NCI-H1417 treated with DMSO at 0.1 percent for 48 hours (cell line): ENCODE measurements around the gene PRPSAP2.

ENCODE experiments used
- DNase-seq: peaks from one replicate; lab custom pipeline; 2025; lab: John Stamatoyannopoulos, UW

PRPSAP2 gene

DNA sequence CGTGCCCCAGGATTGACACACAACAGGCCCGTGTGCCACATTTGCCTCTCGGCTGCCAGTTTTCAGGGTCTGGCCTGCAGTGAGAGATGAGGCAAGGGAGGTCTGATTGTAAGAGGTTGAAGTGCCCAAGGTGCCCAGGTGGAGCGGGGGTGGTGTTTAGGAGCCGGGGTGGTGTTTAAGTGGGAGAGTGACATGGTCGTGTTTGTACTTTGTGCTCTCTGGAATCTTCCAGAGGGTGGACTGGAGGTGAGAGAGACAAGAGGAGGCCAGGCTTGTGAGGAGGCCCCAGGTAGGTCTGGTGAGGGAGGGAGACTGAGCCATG is 104.5 kb downstream of the PRPSAP2 start:
- no peak for DNase-seq

DNA sequence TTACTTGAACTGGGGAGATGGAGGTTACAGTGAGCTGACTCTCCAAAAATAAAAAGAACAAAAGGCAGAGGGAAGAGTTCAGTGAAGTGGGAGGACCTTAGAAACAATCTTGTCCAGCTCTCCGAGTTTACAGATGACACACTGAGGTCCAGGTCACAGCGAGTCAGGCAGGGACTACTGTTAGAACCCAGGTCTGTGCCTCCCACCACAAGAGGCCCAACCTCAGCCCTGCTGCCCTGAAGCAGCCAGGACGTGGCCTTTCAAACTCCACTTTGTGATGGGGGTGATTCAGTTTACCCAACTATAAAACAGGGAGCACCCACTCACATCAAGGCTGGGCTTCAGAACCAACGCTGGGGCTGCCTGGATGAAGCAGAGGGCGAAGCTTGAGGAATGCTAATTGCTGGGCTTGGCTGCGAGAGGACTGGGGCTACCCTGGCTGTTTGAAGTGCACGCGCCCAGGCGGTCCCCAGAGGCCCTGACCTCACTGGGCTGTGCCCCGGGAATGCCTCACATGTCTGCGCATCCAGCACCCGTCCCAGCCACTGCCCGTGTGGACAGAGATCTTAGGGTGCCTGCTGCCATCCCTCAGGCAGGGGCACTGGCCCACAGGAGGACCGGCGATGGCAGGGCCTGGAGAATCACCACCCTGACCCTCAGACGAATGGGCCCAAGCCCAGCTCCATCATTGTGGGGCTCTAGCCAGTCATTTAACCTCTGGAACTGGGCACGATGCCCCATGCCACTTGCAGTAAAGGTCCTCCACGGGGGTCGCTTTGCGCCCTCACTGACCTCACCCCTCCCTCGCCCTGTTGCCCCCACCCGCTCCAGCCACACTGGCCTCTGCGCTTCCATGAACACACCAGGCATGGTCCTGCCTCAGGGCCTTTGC is 105.4 kb downstream of the PRPSAP2 start:
- no peak for DNase-seq

DNA sequence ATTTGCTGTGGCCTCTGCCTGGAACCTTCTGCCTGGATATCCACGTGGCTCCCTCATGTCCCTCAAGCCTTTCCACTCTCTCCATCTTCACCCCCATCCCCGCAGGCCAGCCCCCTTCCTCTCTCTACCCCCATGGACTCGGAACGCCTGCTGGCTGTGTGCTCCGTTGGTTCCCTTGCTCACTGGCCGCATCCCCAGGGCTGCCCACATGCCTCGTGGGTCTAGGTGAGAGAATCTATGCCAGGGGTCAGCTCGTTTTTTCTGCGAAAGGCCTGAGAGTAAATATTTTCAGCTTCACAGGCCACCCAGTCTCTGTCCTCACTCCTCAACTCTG is 106.1 kb downstream of the PRPSAP2 start:
- DNase-seq = no peak

DNA sequence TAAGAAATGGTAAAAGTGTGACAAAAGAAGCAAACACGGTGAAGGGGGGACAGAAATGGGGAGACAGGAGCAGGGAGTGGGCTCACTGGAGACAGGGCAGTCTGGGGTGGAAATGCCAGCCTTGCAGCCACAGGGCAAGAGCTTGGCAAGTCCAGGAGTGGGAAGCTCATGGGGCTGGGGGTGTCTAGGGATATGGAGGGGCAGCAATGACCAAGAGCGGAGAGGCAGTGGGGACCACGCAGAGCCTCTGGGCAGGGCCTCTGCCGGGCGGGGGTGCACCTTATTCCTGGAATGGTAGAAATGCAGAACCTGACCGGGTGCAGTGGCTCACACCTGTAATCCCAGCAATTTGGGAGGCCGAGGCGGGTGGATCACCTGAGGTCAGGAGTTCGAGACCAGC is 106.6 kb downstream of the PRPSAP2 start:
- no peak for DNase-seq

DNA sequence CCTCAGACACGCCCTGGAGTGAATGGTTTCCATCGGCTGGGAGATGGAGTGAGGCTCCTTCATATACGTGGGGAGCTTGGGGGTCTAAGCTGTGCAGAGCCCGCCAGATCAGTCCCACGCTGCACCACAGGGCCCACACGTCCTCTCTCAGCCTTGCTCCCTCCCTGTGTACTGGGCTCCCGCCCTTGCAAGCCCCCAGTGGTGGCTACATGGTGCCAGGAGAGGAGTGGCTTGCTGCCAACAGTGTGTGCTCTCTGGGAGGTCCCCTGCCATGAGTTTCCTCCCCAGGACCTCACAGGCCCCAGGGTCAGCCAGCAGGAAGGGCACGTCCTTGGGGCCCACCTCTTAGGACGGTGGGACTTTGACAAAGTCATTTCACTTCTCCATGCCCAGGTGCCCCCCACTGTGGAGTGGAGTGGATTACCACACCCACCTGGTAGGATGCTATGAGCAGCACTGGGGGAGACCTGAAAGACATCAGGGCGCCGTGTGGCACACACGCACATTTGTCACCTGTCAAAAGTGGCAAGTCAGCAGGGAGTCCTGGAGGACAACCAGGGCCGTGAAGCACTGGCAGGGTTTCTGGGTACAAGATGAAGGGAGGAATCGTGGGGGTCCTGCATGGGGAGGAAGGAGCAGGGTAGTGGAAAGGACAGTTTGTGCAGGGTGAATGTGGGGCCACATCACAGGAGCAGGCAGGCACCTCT is 107.8 kb downstream of the PRPSAP2 start:
- no peak for DNase-seq

DNA sequence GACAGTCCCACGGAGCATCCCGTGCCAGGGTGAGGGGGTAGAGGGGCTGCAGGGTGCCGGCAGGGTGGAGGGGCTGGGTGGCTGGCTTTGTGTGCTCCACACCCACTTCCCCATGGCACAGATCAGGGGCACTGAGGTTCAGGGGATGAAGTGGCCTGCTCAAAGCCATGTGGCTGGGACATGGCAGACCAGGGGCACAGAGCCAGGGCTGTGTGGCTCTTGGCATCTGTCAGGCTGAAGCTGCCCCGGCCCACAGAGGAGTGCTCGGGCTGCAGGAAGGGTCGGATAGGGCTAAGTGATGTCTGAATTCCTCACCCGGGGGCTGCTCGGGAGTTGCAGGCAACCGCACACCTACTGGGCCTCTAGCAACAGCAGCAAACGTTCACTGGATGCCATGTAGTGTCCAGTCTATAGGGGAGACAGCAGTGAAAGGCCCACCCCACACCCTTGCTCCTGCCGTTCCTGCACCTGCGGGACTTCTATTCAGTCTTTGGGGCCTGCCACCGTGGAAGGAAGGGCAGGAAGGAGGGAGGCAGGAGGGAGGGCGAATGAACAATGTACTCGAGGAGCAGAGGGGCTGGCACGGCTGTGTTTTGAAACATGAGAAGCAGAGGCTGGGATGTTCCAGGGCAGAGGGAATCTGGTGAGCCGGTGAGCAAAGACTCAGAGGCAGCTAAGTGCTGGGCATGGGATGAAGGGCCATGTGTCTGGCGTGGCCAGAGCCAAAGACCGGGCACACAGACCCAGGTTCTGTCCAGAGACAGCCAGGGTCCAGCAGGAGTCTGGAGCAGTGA is 109.1 kb downstream of the PRPSAP2 start:
- no peak for DNase-seq

DNA sequence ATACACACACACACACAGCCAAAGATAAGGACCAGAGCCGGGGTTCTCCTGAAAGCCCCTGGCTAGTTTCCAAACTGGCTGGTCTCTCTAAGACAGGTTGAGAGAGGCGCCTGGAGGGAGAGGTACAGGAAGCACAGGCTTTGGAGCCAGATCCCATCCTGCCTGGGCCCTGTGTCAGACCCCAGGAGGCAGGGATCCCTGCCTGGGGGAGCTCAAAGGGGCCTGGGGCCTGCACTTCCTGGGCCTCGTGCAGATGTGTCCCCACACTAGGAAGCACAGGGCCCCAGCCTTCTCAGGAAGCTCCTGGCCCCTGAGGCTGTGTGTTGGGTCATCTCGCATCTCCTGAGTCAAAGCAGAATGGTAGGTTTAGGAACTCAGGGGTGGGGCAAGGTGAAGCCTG is 110.0 kb downstream of the PRPSAP2 start:
- no peak for DNase-seq

DNA sequence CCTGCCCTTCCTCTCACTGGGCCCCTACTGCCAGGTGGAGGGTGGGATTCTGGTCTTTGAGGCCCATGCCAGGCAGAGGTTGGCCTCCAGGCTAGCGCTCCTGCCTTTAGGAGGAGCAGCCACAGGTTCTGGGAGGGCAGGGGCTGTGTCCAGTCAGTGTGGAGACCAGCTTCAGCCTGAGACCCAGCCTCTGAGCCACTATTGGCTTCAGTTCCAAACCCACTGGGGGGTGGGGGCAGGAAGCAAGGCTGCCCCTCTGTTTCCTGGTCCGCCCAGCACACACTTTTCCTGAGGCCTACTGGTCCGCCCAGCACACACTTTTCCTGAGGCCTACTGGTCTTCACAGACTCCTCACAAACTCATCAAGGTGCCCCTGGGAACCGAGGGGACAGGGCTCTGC is 110.4 kb downstream of the PRPSAP2 start:
- DNase-seq = no peak

DNA sequence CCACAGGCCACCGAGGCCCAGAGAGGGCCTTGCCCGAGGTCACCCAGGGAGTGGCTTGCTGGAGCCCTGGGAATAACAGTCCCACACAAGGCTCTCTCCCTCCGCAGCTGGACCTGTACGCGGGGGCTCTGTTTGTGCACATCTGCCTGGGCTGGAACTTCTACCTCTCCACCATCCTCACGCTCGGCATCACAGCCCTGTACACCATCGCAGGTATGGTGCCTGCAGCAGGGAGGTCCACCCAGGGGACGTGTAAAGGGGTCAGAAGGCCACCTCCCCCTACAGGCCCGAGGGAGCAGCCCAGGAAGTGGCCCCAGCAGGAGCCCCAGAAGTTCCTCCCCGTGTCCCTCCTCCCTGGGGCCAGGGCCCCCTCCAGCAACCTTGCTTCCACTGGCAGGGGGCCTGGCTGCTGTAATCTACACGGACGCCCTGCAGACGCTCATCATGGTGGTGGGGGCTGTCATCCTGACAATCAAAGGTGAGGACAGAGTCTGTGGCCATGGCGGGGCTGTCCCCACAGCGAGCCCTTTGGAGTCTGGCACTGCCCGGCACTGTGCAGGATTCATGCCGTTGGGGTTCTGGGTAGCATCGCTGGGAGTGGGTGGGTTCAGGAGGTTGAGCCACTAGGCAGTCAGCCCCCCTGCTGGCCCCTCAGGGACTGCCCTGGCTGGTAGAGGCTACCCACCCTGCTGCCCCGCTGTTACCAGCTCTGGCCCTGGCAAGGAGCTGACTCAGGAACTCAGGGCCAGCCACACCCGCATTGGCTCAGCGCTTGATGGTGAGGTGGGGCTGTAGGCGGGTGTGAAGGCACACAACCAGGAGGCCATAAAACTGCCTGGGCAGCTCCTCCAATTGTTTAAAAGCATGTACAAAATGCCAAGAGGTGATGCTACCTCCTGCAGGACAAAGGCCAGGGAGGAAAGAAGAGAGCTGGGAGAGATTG is 111.3 kb downstream of the PRPSAP2 start:
- DNase-seq = no peak

DNA sequence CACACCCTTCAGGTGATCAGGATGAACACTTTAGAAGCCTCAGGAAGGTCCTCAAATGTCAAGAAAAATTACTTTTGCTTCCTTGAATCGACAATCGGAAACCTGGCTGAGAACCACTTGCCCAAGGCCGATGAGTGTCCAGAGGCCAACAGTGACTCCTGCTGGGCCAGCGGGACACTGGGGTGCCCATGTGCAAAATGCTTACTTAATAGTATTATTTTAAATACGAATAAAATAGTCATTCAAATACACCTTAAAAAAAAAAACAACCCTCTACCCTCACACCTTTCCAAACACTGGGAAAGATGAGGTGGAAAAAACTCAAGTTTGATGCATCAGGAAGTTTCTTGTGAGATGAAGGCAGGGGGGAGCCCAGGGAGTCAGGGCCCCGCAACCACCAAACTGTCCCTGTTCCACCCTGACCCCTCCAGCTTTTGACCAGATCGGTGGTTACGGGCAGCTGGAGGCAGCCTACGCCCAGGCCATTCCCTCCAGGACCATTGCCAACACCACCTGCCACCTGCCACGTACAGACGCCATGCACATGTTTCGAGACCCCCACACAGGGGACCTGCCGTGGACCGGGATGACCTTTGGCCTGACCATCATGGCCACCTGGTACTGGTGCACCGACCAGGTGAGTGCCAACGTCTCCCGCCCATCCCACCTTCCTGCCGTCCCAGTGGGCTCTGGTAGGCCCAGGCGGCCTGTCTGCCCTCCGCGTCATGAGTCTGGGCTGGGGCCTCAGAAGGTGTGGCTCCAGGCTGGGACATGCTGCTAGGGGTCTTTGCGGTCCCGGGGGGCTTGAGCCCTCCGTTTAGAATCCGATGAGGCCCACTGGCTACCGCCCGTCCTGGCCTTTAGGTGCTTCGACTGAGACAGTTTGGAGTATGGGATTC is 112.9 kb downstream of the PRPSAP2 start:
- DNase-seq = no peak

DNA sequence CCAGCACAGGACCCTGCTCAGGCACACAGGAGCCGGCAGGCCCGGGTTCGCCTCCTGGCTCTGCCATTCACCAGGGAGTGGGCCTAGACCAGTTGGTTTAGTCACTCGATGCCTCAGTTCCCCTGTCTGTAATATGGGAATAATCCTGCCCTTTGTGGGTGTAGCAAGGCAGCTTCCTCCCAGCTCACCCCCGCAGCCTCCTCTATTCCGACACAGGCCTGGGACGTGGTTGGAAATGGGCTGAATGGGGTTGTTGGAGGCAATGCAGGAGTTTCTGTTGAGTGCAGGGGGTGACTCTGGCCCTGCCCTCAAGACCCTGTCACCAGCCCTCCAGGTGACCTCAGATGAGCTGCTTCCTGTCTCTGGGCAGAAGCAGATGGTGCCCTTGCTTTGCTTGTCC is 113.9 kb downstream of the PRPSAP2 start:
- DNase-seq = no peak

DNA sequence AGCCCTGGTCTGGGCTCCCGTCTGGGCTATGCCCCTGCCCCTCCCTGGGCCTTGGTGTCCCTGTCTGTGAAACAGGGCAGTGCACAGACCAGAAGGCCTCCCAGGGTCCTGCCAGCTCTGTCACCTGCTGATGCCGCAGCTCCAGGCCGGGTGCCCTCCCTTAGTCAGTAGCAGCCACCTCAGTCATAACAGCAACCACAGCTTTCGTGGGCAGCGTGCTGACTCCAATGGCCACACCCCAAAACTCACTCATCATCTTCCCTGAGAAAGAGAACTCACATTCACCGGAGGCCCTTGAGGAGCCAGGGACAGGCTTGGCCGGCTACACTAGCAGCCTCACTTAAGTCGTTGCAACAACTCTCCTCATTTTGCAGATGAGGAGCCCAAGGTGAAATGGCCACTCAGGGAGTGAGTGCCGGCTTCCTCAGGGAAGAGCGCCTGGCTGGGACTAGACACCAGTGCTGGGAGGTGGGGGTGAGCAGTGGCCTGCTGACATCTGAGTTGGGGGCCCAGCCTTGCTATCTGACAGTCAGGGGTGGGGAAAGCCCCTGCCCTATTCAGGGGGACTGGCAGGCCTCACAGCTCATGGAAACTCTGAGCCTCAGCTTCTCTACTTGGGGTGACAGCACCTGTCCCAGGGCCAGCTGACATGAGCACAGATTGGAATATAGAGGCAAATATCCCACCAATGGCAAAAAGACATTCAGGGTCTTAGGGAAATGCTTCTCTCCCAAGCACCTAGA is 116.6 kb downstream of the PRPSAP2 start:
- no peak for DNase-seq

DNA sequence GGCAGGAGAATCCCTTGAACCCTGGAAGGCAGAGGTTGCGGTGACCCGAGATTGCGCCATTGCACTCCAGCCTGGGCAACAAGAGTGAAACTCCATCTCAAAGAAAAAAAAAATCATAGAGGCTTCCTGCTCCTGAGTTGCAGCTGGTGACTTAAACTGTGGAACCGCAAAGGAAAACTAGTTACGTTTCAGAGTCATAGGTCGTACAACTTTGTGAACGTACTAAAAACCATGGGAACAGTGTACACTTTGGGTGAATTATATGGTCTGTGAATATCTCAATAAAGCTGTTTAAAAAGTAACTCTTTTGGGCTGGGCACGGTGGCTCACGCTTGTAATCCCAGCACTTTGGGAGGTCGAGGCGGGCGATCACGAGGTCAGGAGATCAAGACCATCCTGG is 117.7 kb downstream of the PRPSAP2 start:
- no peak for DNase-seq

DNA sequence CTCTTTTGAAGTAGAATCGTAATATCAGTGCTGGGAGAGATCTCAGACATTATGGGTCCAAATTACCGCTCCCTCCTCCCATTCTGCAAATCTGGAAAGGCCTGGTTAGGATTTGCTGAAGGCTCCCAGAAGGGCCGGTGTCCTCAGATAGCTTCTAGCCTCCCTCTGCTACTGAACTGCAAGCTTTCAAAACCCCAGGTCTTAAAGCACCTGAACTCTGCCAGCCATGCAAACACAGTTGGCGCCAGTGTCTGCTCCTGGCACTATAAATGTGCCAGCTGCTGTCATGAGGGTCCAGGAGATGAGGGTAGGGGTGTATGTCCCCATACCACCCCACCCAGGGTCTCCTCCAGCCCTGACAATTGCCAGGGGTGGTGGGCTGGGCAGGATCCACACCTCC is 118.3 kb downstream of the PRPSAP2 start:
- no peak for DNase-seq

DNA sequence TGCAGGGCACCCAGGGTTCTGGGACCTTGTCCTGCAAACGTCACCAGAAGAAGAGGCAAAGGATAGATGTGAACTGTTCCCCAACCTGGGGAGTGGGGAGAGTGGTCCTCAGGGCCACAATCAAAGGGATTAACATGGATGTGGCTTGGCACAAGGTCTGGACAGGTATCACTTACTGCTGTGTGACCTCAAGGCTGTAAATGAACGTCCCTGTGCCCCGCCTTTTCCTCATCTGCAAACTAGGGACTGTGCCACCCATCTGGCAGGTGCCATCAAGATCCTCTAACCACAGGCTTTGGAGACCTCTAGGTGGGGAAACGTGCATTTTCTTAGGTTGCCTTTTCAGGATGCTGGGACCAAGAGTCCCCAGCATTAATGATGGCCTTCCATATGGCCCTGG is 119.1 kb downstream of the PRPSAP2 start:
- DNase-seq = no peak

DNA sequence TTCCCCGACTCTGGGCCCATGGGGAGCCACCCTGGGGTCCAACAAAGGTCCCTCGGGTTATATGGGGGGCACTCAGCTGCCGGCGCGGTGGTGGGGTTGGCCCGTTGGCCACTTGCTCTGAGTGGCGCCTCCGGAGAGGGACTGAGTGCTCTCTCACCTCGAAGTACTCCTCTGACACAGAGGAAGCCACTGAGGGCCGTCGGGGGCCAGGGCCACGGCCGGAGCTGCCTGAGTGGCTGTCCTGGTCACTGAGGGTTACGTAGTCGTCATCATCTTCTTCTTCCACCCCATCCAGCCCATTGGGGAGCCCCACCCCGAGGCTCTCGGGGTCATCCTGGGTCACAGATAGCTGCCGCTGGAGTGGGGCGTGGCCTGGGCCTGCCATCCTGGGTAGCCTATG is 119.7 kb downstream of the PRPSAP2 start:
- no peak for DNase-seq

DNA sequence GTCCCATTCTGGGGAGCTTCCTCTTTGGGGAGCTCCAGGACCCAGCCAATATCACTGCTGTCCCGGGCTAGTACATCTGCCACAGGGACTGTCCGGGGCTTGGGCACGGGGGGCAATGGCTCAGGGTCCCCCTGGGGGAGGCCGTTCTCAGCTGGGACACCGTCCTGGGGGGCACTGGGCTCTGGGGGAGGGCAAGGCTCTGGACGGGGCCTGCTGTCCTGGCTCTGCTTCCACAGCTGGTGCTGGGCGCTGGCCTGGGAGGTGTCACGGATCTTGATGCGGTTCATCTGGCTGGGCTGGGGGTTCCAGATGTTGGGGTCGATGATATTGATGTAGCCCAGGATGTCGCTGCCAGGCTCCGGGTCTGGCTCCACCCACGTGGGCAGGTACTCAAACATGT is 120.1 kb downstream of the PRPSAP2 start:
- no peak for DNase-seq

DNA sequence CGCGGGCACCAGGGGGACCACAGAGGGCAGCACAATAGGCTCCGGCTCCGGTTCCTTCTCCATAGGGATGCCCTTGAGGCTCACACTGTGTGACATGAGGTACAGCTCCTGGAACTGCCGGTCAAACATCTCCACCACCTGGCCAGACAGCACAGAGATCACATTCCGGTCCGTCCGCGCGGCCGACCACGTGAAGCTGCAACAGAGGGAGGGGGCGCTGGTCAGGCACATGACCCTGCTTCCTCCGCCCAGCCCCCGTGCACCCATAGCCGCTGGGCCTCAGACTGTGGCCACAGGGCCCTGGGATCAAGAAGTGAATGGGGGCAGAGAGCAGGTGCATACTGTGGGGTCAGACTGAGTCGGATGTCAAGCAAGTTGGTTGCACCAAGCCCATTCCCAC is 120.7 kb downstream of the PRPSAP2 start:
- no peak for DNase-seq
